Activated CD4-positive, alpha-beta T cell treated with anti-CD3 and anti-CD28 coated beads, Interleukin-2, amount 50 U/mL, for 48 hours (primary cell): ENCODE data around the gene PNCK.
A peak's percentile ranks its signal among the peaks of the same experiment; 100 is the strongest.
"Not testable (repeated sequence)": the region's sequence is repeated elsewhere in the genome, so short reads cannot be mapped to it uniquely, and the experiment has no call there.

Experiments
- DNase-seq, 2 experiments: peaks; one replicate each; pipeline ENCODE4 v3.0.0-alpha.2; 2020

The PNCK gene

GRCh38 chrX:153685751-153686696 is 12.4 kb upstream of the PNCK start:
- DNase-seq: no peak

GRCh38 chrX:153685156-153685536 is 11.5 kb upstream of the PNCK start:
- no peak for DNase-seq

GRCh38 chrX:153684467-153685155 is 11.0 kb upstream of the PNCK start:
- DNase-seq: no peak

GRCh38 chrX:153683486-153683885 is 9.9 kb upstream of the PNCK start:
- DNase-seq: not testable (repeated sequence)

- DNase-seq: no peak
These were observed 7.6 kb upstream of the PNCK start for GRCh38 chrX:153681175-153681574.

- DNase-seq: no peak
These were observed 722 bp upstream of the PNCK start for GRCh38 chrX:153674219-153674851.

GRCh38 chrX:153672531-153673427 is 834 bp downstream of the PNCK start:
- DNase-seq: no peak

GRCh38 chrX:153671589-153672530 is 1.8 kb downstream of the PNCK start:
- no peak for DNase-seq

- no peak for DNase-seq
These were observed 2.6 kb downstream of the PNCK start for GRCh38 chrX:153670748-153671588.

- no peak for DNase-seq
These were observed 3.5 kb downstream of the PNCK start for GRCh38 chrX:153669901-153670731.

GRCh38 chrX:153669174-153669890 is 4.3 kb downstream of the PNCK start:
- peak; percentile 42 to 49 for DNase-seq

GRCh38 chrX:153668423-153669173 is 5.0 kb downstream of the PNCK start:
- DNase-seq: no peak

GRCh38 chrX:153667956-153668396 is 5.6 kb downstream of the PNCK start:
- peak; percentile 86 to 89 for DNase-seq

GRCh38 chrX:153667281-153667955 is 6.2 kb downstream of the PNCK start:
- DNase-seq: no peak

- no peak for DNase-seq
These were observed 7.8 kb downstream of the PNCK start for GRCh38 chrX:153665726-153666306.

GRCh38 chrX:153662266-153662665 is 11.3 kb downstream of the PNCK start:
- DNase-seq: peak; percentile 67 to 71

- no peak for DNase-seq
These were observed 14.3 kb downstream of the PNCK start for GRCh38 chrX:153659268-153659667.
